Retina (tissue), 1 donor: Measurements from ENCODE around the gene IPCEF1.
"Not testable (repeated sequence)": the region's sequence is repeated elsewhere in the genome, so short reads cannot be mapped to it uniquely, and the experiment has no call there.

Experiments used
- DNase-seq: peaks from one replicate; pipeline ENCODE4 v3.0.0-alpha.2; 2016

Gene IPCEF1

GRCh38 chr6:154213782-154214181, 142.8 kb downstream of the IPCEF1 start:
- DNase-seq, result no peak

- no peak for DNase-seq
Observed at GRCh38 chr6:154210678-154211077, 145.9 kb downstream of the IPCEF1 start.

- no peak for DNase-seq
Observed at GRCh38 chr6:154209555-154209954, 147.0 kb downstream of the IPCEF1 start.

- DNase-seq, result no peak
Observed at GRCh38 chr6:154206996-154207395, 149.6 kb downstream of the IPCEF1 start.

GRCh38 chr6:154206141-154206540, 150.5 kb downstream of the IPCEF1 start:
- DNase-seq, result no peak

- DNase-seq, result no peak
Observed at GRCh38 chr6:154202958-154203357, 153.6 kb downstream of the IPCEF1 start.

GRCh38 chr6:154202339-154202738, 154.3 kb downstream of the IPCEF1 start:
- no peak for DNase-seq

GRCh38 chr6:154201688-154202087, 154.9 kb downstream of the IPCEF1 start:
- DNase-seq, result not testable (repeated sequence)

GRCh38 chr6:154197196-154197860, 159.3 kb downstream of the IPCEF1 start:
- DNase-seq, result peak; percentile 43

- no peak for DNase-seq
Observed at GRCh38 chr6:154196333-154196885, 160.2 kb downstream of the IPCEF1 start.

- no peak for DNase-seq
Observed at GRCh38 chr6:154187714-154188113, 168.9 kb downstream of the IPCEF1 start.

- no peak for DNase-seq
Observed at GRCh38 chr6:154187203-154187602, 169.4 kb downstream of the IPCEF1 start.

- DNase-seq, result no peak
Observed at GRCh38 chr6:154179434-154179833, 177.2 kb downstream of the IPCEF1 start.

GRCh38 chr6:154172393-154172792, 184.2 kb downstream of the IPCEF1 start:
- not testable (repeated sequence) for DNase-seq

- DNase-seq, result no peak
Observed at GRCh38 chr6:154170106-154170505, 186.5 kb downstream of the IPCEF1 start.

- no peak for DNase-seq
Observed at GRCh38 chr6:154169193-154169847, 187.3 kb downstream of the IPCEF1 start.

GRCh38 chr6:154167126-154167525, 189.5 kb downstream of the IPCEF1 start:
- DNase-seq, result no peak

- DNase-seq, result no peak
Observed at GRCh38 chr6:154166140-154166539, 190.5 kb downstream of the IPCEF1 start.

- DNase-seq, result no peak
Observed at GRCh38 chr6:154165478-154165877, 191.1 kb downstream of the IPCEF1 start.

GRCh38 chr6:154164397-154164796, 192.2 kb downstream of the IPCEF1 start:
- DNase-seq, result no peak

- DNase-seq, result no peak
Observed at GRCh38 chr6:154161689-154162088, 194.9 kb downstream of the IPCEF1 start.

GRCh38 chr6:154159126-154159525, 197.5 kb downstream of the IPCEF1 start:
- no peak for DNase-seq

- DNase-seq, result no peak
Observed at GRCh38 chr6:154157706-154158105, 198.9 kb downstream of the IPCEF1 start.

- DNase-seq, result no peak
Observed at GRCh38 chr6:154157082-154157481, 199.5 kb downstream of the IPCEF1 start.
